ENCODE data around the gene RAD51AP2.
"Not testable (repeated sequence)": the region's sequence is repeated elsewhere in the genome, so short reads cannot be mapped to it uniquely, and the experiment has no call there.

RAD51AP2 gene

DNA sequence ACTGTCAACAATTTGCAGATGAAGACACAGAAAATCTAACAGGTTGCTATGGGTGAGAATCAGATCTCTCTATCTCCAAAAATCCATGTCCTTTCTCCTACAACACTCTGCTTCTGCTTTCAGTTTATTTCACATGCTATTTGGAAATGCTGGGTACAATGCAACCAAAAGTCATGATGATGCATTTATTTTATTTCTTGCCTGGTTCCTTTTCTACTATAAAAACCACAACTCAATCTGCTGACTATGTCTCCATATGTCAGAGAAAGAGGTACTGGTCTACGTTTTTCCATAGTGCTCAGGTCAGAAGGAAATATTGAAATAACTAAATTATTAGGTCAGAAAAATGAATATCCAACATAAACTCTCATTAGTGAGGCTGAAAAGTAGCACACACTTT, 20.5 kb downstream of the RAD51AP2 start:
- CTCF ChIA-PET = no interaction called here
- DNase-seq (ENCODE audit: low read depth, low spot score) = no peak
- no peak for TF ChIP-seq CTCF (IDR thresholded peaks at IDR 0.05; ENCODE audit: insufficient read depth, low read length, missing control alignments)
- no peak overlapping the region for H3K4me3 ChIP-seq (ENCODE audit: low read depth, low read length)
- POLR2A ChIA-PET = no interaction called here

DNA sequence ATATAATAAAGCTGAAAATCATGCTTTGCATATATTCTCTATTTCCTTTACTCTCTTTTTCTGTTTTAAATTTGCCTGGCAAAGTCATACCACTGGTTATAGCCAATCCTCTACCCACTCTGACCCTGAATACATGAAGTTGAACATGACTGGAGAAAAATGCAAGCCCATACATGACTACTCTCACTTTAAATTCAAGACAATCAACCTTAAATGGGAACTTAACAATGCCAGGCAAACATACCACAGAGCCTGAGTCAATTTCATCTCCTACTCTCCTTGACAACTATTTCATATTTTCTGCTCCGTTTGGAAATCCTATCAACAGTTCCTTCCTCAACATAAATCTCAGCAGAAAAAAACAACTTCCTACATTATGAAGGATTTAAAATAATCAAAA, 22.6 kb downstream of the RAD51AP2 start:
- ChIA-PET CTCF (no interaction called here), POLR2A (no interaction called here)
- TF ChIP-seq CTCF (IDR thresholded peaks at IDR 0.05; ENCODE audit: insufficient read depth, low read length, missing control alignments) = no peak
- H3K4me3 ChIP-seq (ENCODE audit: low read depth, low read length) = no peak overlapping the region
- no peak for DNase-seq (ENCODE audit: low read depth, low spot score)

- DNase-seq (ENCODE audit: low read depth, low spot score); H3K4me3 ChIP-seq (ENCODE audit: low read depth, low read length); POLR2A ChIA-PET; CTCF ChIA-PET: not testable (repeated sequence)
Measured at GRCh38 chr2:17490165-17490564, 28.1 kb downstream of the RAD51AP2 start.

DNA sequence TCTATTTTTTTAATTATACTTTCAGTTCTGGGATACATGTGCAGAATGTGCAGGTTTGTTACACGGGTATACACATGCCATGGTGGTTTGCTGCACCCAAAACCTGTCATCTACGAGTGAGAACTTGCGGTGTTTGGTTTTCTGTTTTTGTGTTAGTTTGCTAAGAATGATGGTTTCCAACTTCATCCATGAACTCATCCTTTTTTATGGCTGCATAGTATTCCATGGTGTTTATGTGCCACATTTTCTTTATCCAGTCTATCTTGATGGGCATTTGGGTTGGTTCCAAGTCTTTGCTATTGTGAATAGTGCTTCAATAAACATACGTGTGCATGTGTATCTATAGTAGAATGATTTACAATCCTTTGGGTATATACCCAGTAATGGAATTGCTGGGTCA, 29.6 kb downstream of the RAD51AP2 start:
- CTCF ChIA-PET; H3K4me3 ChIP-seq (ENCODE audit: low read depth, low read length); DNase-seq (ENCODE audit: low read depth, low spot score); POLR2A ChIA-PET: not testable (repeated sequence)

- ChIA-PET CTCF (no interaction called here), POLR2A (no interaction called here)
- no peak for TF ChIP-seq CTCF (IDR thresholded peaks at IDR 0.05; ENCODE audit: insufficient read depth, low read length, missing control alignments)
- DNase-seq (ENCODE audit: low read depth, low spot score) = no peak
- no peak overlapping the region for H3K4me3 ChIP-seq (ENCODE audit: low read depth, low read length)
Measured at GRCh38 chr2:17483496-17483895, 34.7 kb downstream of the RAD51AP2 start.

DNA sequence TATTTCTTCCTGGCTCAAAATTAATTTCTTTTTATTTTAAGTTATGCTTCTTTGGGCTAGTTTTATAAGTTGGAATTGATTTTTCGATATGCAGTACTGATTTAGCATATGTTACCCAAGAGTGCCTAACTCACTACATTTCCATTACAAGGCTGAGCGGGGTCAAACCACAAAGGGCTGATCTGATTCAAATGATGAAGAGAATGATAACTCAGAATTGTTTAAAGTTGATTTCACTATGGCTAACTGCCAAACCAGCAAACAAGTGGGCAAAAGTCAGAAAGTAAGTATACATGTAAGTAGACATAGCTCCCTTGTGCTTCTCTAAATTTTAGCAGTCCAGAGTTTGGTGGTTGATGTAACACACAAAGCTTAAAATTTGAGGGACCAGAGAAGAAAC, 35.6 kb downstream of the RAD51AP2 start:
- CTCF ChIA-PET = no interaction called here

GRCh38 chr2:17479875-17480274, 38.4 kb downstream of the RAD51AP2 start:
- CTCF ChIA-PET = interaction anchor here (0.9 to 1.3 kb wide), 3 partner anchors 9 to 192 kb away, joined by 3 to 6 read pairs (median 4); no protein-coding TSS in a partner anchor
- no peak for TF ChIP-seq CTCF (IDR thresholded peaks at IDR 0.05; ENCODE audit: insufficient read depth, low read length, missing control alignments)
- DNase-seq (ENCODE audit: low read depth, low spot score) = peak; percentile 12
- H3K4me3 ChIP-seq (ENCODE audit: low read depth, low read length) = no peak overlapping the region
- POLR2A ChIA-PET = no interaction called here

More for the DNA sequence above, 35.6 kb downstream of the RAD51AP2 start:
- no peak overlapping the region for H3K4me3 ChIP-seq (ENCODE audit: low read depth, low read length)
- DNase-seq (ENCODE audit: low read depth, low spot score) = no peak
- POLR2A ChIA-PET = no interaction called here
- TF ChIP-seq CTCF (IDR thresholded peaks at IDR 0.05; ENCODE audit: insufficient read depth, low read length, missing control alignments) = no peak

GRCh38 chr2:17476830-17477229, 41.4 kb downstream of the RAD51AP2 start:
- ChIA-PET POLR2A (no interaction called here), CTCF (no interaction called here)
- no peak for DNase-seq (ENCODE audit: low read depth, low spot score)
- H3K4me3 ChIP-seq (ENCODE audit: low read depth, low read length) = no peak overlapping the region
- TF ChIP-seq CTCF (IDR thresholded peaks at IDR 0.05; ENCODE audit: insufficient read depth, low read length, missing control alignments) = no peak
